Effector CD8-positive, alpha-beta T cell (primary cell): ENCODE measurements around the gene DCTN4.

Experiments used
- DNase-seq: peaks from one replicate; lab custom pipeline; 2025; lab: John Stamatoyannopoulos, UW

The DCTN4 gene

DNA sequence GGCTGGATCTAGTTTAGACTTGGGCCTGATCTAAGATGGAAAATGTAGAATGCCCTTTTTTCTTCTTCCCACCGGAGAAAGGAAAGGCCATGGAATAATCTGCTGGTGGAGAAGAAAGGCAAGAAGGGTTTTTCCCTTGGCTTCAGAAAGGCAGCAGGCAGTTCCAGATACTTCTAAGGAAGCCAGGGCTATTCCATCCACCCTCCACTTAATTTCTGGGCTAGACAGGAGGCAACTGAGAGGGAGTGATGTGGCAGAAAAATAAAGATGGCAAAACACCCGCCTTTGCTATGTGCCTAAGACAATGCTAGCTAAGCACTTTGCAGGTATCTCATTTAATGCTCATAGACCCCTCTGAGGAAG, 87.9 kb downstream of the DCTN4 start:
- no peak for DNase-seq

DNA sequence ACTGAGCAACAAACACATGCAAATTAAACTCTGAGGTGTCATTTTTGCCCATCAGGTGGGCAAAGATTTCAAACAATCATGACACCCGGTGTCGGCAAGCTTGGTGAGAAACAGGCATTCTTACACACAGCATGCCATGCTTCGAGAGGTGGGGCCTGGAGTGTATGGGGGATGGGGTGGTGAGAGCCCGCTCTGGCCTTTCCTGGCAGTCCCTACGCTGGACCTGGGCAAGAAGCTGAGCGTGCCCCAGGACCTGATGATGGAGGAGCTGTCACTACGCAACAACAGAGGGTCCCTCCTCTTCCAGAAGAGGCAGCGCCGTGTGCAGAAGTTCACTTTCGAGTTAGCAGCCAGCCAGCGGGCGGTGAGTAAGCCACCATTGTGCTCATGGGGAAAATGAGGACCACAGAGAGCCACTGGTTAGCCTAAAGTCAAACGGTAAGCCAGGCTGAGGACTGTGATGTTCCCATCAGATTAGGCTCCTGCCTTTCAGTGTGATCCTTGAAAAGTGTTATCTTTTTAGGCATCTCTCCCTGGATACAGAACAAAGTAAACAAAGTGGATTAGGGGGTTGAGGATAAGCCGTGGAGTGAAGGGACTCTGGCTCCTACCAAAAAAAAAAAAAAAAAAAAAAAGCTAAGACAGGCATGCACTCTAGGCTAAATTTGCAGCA, 88.4 kb downstream of the DCTN4 start:
- DNase-seq: no peak

DNA sequence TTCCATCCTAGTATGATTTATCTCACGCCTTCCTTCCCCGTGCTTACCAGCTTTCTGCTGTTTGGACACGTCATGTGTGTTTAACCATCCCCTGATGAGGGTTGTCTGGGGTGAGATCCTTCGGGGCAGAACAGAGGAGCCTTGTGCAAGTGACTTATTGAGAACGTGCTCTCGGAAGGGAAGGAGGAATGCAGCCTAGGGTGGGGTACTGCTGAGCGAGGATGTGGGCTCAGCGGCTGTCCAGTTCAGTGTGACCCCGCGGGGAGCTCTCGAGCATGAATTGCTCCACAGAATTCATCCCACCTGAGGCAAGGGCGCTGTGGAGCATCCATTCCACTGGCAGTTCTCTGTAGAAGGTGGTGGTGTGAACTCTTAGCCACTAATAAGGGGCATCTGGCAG, 93.8 kb downstream of the DCTN4 start:
- DNase-seq: no peak

DNA sequence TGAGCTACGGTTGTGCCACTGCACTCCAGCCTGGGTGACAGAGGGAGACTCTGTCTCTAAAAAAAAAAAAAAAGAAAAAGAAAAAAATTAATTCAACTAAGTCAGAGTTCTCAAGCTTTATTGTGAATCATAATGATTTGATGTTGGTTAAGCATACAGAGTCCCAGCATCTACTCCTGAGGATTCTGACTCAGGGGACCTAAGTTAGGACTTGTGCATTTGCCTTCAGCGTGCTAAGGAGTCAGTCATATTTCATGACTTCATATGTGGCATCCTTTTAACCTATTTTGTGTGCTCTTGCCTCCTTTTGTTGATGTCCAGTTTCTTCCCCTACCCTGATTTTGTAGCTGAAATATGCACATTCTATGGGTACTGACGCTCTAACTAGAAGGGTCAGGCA, 94.9 kb downstream of the DCTN4 start:
- DNase-seq: no peak

DNA sequence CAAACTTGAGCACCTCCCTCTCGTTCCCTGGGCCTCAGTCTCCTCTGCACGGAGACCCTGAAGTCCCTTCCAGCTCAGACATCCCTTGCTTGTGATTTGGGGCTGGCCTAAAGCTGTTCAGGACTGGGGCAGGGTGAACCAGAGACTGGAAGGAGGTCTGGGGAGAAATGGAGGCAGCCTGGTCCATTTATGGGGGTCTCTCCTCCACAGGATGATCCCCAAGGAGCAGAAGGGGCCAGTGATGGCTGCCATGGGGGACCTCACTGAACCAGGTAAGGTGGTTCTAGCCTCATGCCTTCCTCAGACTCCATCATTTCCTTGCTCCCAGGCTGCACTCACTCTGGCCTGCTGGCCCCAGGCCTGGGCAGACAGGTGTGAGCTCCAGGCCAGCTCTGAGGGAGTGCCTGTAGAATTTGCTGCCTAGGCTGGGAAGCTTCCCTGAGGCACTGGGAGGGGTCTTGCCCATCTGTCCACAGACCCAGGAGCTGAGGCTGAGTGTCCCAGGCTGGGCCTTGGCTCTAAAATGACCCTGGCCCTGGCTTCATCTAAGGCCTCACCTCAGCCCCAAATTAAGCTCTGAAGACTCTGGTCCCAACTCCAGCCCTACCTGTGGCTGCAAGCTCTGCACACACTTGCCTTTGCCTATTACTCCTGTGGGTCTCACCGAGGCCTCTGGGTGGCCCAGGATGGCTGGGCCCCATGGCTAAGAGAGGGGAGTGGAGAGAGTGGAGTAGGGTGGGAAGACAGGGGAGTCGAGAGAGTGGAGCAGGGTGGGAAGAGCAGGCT, 95.9 kb downstream of the DCTN4 start:
- no peak for DNase-seq

DNA sequence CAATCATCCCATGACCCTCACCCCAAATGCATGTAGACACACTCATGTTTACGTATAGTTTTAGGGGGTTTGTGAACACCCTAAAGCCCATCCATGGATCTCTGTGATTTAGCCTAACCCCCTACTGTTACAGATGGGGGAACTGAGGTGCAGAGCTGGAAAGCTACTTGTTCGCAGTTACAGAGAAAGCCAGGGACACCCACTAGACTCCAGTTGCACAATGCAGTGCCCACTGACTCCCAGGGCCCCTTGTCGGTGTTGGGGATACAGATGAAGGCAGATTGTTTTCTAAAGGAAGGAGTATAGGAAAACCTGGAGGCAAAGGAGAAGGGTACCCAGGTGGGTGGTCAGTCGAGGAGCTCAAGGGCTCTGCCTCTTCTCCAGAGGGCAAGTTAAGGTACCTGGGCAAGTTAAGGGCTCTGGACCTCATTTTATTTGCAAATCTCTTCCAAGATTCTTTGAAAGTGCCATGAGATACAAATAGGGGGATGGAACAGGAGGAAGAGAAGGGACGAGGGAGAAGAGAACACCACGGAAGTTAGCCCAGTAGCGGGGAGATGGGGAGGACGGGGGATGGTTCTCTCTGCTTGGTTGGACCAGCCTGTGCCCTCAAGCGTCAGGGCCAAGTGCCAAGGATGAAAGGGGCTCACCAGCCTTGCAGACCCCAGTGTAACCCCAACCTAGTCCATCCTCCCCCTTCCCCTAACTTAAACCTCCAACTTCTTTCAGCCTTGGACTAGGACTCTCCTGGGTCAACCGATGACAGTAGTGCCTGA, 96.8 kb downstream of the DCTN4 start:
- DNase-seq: no peak

DNA sequence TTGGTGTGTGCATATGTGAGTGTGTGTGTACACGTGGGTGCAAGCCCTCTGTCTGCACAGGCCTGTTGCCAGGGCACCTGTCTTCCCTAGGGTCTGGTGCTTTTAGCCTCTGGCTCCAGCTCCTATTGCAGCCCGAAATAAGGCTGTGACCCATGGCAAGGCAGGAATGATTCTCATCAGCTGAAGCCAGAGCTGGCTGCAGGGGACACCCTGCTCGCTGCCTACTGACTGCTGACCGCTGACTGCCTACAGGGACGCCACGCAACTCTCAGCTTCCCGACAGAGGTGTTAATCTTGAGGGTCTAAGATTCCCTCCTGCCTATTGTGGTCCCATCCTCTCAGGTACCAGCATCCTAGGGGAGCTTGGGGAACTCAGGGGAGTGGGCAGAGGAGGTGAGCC, 97.7 kb downstream of the DCTN4 start, which contains the start of gene MYOZ3:
Gene MYOZ3 (plus strand): TSS at position 166 of the 400 bp plus-strand sequence. CDS start 1,691 bp downstream, outside the sequence.
- DNase-seq: no peak

DNA sequence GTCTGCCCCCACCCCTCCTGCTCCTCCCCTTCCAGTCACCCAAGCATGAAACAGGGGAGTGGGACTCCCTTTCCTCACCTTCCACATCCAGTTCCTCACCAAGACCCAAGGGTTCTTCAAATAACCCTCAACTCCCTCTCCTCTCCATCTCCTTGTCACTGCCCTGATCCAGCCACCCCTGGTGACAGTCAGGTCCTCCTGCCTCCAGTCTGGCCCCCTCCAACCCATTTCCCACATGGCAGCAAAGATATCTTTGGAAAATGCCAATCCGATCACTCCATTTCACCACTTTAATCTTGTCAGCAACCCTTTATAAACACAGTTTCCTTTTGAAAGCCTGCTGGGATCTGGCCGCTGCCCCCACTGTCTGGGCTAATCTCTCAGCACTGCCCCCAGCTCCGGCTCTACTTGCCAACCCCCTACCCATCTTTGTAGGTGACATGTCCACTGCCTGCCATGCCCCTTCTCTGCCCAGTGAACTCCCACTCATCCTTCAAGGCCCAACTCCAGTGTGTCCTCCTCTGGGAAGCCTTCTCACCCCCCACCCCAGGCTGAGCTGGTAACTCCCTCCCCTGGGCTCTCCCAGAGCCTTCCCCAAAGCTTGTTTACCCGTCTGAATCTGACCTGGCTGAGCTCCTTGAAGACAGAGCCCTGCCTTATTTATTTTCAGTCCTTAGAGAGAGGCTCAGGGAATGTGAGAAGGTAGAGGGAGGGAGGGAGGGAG, 98.5 kb downstream of the DCTN4 start:
- DNase-seq: no peak

DNA sequence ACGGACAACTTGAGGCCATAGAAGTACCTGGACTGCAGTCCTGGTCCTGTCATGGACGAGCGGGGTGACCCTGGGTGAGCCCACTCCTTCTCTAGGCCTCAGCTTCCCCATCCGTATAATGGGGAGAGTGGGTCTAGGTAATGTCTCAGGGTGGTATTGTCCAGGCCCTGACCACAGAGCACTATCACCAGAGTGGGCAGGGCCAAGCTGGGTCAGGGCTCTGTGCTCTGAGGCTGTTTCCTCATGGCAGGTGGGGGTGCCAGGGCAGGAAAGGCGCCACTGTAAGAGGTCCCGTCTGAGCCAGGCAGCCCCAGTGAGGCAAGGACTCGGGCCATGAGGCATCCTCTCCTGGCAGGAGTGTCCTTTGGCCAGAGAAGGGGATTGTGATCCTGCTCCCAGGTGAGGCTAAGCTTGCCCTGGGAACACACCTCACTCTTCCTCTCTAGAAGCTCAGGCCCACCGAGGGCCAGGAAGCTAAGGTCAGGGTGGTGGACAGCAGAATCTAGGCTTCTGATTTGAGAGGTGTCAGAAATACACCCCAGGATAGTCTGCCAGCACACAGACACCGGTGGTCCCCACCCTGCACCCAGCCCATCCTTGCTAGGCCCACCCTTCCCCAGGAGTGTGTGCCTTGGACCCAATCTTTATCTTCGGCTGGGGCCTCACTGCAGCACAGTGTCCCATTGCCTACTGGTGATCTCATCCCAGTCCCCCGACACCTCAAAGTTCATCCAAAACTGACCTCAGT, 99.3 kb downstream of the DCTN4 start:
- no peak for DNase-seq

DNA sequence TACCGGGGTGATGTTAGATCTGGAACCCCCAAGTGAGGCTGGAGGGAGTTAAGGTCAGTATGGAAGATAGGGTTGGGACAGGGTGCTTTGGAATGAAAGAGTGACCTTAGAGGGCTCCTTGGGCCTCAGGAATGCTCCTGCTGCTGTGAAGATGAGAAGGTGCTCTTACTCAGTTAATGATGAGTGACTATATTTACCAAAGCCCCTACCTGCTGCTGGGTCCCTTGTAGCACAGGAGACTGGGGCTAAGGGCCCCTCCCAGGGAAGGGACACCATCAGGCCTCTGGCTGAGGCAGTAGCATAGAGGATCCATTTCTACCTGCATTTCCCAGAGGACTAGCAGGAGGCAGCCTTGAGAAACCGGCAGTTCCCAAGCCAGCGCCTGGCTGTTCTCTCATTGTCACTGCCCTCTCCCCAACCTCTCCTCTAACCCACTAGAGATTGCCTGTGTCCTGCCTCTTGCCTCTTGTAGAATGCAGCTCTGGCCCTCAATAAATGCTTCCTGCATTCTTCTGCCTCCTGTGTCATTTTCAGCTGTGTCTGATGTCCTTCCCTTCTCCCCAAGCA, 100.0 kb downstream of the DCTN4 start:
- no peak for DNase-seq
